ENCODE results near the gene UBE2N. TPM values are rescaled to one million over a fixed set of nuclear protein-coding genes. Genes with fewer than 3 reads are reported as not detected.

The UBE2N gene
- polyA plus RNA-seq (2013, experiment 1 of 2; ENCODE audit: insufficient read length), result 146 TPM
- 139 TPM for polyA plus RNA-seq (2013, experiment 2 of 2; ENCODE audit: insufficient read length)

- DNase-seq, result peak; percentile 97
Observed at GRCh38 chr12:93441617-93442410, at the start of gene UBE2N. UBE2N (minus strand) TSS chr12:93441947; CDS start chr12:93441884, 63 bp downstream.

- DNase-seq, result peak; percentile 48
Observed at GRCh38 chr12:93484315-93484981, 42.7 kb upstream of the UBE2N start.

GRCh38 chr12:93483151-93483807 is 41.5 kb upstream of the UBE2N start:
- DNase-seq, result no peak

- DNase-seq, result no peak
Observed at GRCh38 chr12:93482721-93483120, 41.0 kb upstream of the UBE2N start.

- DNase-seq, result no peak
Observed at GRCh38 chr12:93476555-93476954, 34.8 kb upstream of the UBE2N start.

GRCh38 chr12:93469386-93469785 is 27.6 kb upstream of the UBE2N start:
- no peak for DNase-seq

GRCh38 chr12:93468008-93468371 is 26.2 kb upstream of the UBE2N start:
- DNase-seq, result no peak

GRCh38 chr12:93467351-93468007 is 25.7 kb upstream of the UBE2N start, which contains the start of gene MRPL42:
MRPL42 (plus strand) TSS chr12:93467514; CDS start chr12:93469286, 1,772 bp downstream.
- peak; percentile 88 for DNase-seq

- DNase-seq, result no peak
Observed at GRCh38 chr12:93466625-93467350, 25.0 kb upstream of the UBE2N start.

- no peak for DNase-seq
Observed at GRCh38 chr12:93465841-93466240, 24.1 kb upstream of the UBE2N start.

- no peak for DNase-seq
Observed at GRCh38 chr12:93461503-93461902, 19.8 kb upstream of the UBE2N start.

GRCh38 chr12:93460902-93461301 is 19.2 kb upstream of the UBE2N start:
- no peak for DNase-seq

GRCh38 chr12:93460003-93460402 is 18.3 kb upstream of the UBE2N start:
- no peak for DNase-seq

GRCh38 chr12:93459097-93459496 is 17.4 kb upstream of the UBE2N start:
- DNase-seq, result no peak

GRCh38 chr12:93456077-93456476 is 14.3 kb upstream of the UBE2N start:
- no peak for DNase-seq

GRCh38 chr12:93453633-93454032 is 11.9 kb upstream of the UBE2N start:
- DNase-seq, result peak; percentile 47

GRCh38 chr12:93451423-93452158 is 9.8 kb upstream of the UBE2N start:
- DNase-seq, result no peak

GRCh38 chr12:93449277-93449676 is 7.5 kb upstream of the UBE2N start:
- no peak for DNase-seq

- DNase-seq, result no peak
Observed at GRCh38 chr12:93448796-93449195, 7.0 kb upstream of the UBE2N start.

GRCh38 chr12:93447555-93448290 is 6.0 kb upstream of the UBE2N start:
- DNase-seq, result no peak

- DNase-seq, result no peak
Observed at GRCh38 chr12:93443576-93443975, 1.8 kb upstream of the UBE2N start.

All from fibroblast of skin of scalp (primary cell).